Liver (tissue), 9 donors: ENCODE data around the gene LRRC25. TPM values are rescaled to one million over a fixed set of nuclear protein-coding genes. Genes with fewer than 3 reads are reported as not detected.

Experiments
- DNase-seq: peaks from one replicate; pipeline ENCODE4 v3.0.0-alpha.2; 2017; ENCODE audit warnings: low spot score
- H3K27ac ChIP-seq, 2 donors: one replicate each; pipeline ENCODE4 v1.7.0; 2013; ENCODE audit warnings: inconsistent platforms in 2 of 2, low read length in 2 of 2, control low read depth in 1 of 2, low read depth in 1 of 2, mild to moderate bottlenecking in 1 of 2
- H3K27me3 ChIP-seq, 4 donors: one replicate each; pipeline versions ENCODE4 v1.6.1 to v1.7.0; 2013; ENCODE audit warnings: low read length in 3 of 4, inconsistent platforms in 1 of 4, mild to moderate bottlenecking in 1 of 4, moderate library complexity in 1 of 4; ENCODE audit not compliant: control insufficient read depth in 4 of 4, insufficient read depth in 4 of 4
- H3K36me3 ChIP-seq, 4 donors: one replicate each; pipeline versions ENCODE4 v1.6.1 to v1.7.0; 2013; ENCODE audit warnings: low read length in 3 of 4, mild to moderate bottlenecking in 3 of 4, low read depth in 1 of 4, moderate library complexity in 1 of 4; ENCODE audit not compliant: control insufficient read depth in 4 of 4, insufficient read depth in 3 of 4
- H3K4me1 ChIP-seq, 4 donors: one replicate each; pipeline versions ENCODE4 v1.6.1 to v1.7.0; 2013; ENCODE audit warnings: low read length in 3 of 4, mild to moderate bottlenecking in 3 of 4, moderate library complexity in 1 of 4; ENCODE audit not compliant: control insufficient read depth in 4 of 4, insufficient read depth in 4 of 4
- H3K4me3 ChIP-seq, 3 donors: one replicate each; pipeline versions ENCODE4 v1.6.1 to v1.7.0; 2013; ENCODE audit warnings: low read length in 3 of 3, control low read depth in 1 of 3, low read depth in 1 of 3, mild to moderate bottlenecking in 1 of 3
- H3K9ac ChIP-seq, 2 donors: one replicate each; pipeline ENCODE4 v1.7.0; 2013; ENCODE audit warnings: low read length in 2 of 2, mild to moderate bottlenecking in 2 of 2, moderate library complexity in 2 of 2, control low read depth in 1 of 2, low read depth in 1 of 2
- H3K9me3 ChIP-seq, 4 donors: one replicate each; pipeline versions ENCODE4 v1.6.1 to v1.7.0; 2013; ENCODE audit warnings: low read length in 3 of 4; ENCODE audit not compliant: control insufficient read depth in 4 of 4
- EGR1 ChIP-seq, 2 donors: IDR thresholded peaks; 2 replicates each; pipeline ENCODE4 v1.6.1; 2016 to 2018; ENCODE audit warnings: antibody characterized with exemption in 2 of 2, low read depth in 2 of 2
- FOXA1 ChIP-seq: IDR thresholded peaks from 2 replicates; pipeline ENCODE4 v1.6.1; 2016; ENCODE audit warnings: antibody characterized with exemption
- FOXA2 ChIP-seq: IDR thresholded peaks from 2 replicates; pipeline ENCODE4 v1.6.1; 2016; ENCODE audit warnings: antibody characterized with exemption
- GABPA ChIP-seq, 2 donors: IDR thresholded peaks in 1 of 2; conservative IDR thresholded peaks in 1 of 2; 2 replicates each; pipeline ENCODE4 v1.6.1; 2016; ENCODE audit warnings: antibody characterized with exemption in 2 of 2, mild to moderate bottlenecking in 1 of 2, moderate library complexity in 1 of 2
- HNF4A ChIP-seq, 2 donors: conservative IDR thresholded peaks; 2 replicates each; pipeline ENCODE4 v1.6.1; 2016; ENCODE audit warnings: antibody characterized with exemption in 2 of 2, mild to moderate bottlenecking in 2 of 2
- HNF4G ChIP-seq: IDR thresholded peaks from 2 replicates; pipeline ENCODE4 v1.6.1; 2016; ENCODE audit warnings: antibody characterized with exemption
- JUND ChIP-seq, 2 donors: IDR thresholded peaks; 2 replicates each; pipeline ENCODE4 v1.6.1; 2016; ENCODE audit warnings: antibody characterized with exemption in 2 of 2
- NR2F2 ChIP-seq: IDR thresholded peaks from 2 replicates; pipeline ENCODE4 v1.6.1; 2016; ENCODE audit warnings: antibody characterized with exemption
- RAD21 ChIP-seq, 2 donors: IDR thresholded peaks; 2 replicates each; pipeline ENCODE4 v1.6.1; 2016; ENCODE audit warnings: antibody characterized with exemption in 2 of 2, mild to moderate bottlenecking in 2 of 2
- RXRA ChIP-seq, 2 donors: IDR thresholded peaks; 2 replicates each; pipeline ENCODE4 v1.6.1; 2017 to 2018; ENCODE audit warnings: antibody characterized with exemption in 2 of 2, mild to moderate bottlenecking in 1 of 2
- SP1 ChIP-seq: IDR thresholded peaks from 2 replicates; pipeline ENCODE4 v1.6.1; 2018; ENCODE audit warnings: antibody characterized with exemption, mild to moderate bottlenecking
- TAF1 ChIP-seq: conservative IDR thresholded peaks from 2 replicates; pipeline ENCODE4 v1.6.1; 2016; ENCODE audit warnings: antibody characterized with exemption, mild to moderate bottlenecking
- YY1 ChIP-seq: IDR thresholded peaks from 2 replicates; pipeline ENCODE4 v1.6.1; 2016; ENCODE audit warnings: antibody characterized with exemption, mild to moderate bottlenecking
- WGBS: extraction: QIAGEN DNeasy Blood & Tissue Kit; methylation state at CpG from one replicate; pipeline ENCODE4 v1.1.7; 2013; 5-methylcytosine and 5-hydroxymethylcytosine counted together
- polyA plus RNA-seq, 2 donors: library from polyadenylated mRNA; stranded (reverse) in 1 of 2; unstranded in 1 of 2; fragments of 200-250 nt in 1 of 2; fragments of >200 nt in 1 of 2; fragmentation: Nextera tagmentation in 1 of 2; extraction: Ambion mirVana in 1 of 2; gene quantifications; one replicate each; pipeline versions ENCODE4 v1.2.1 to v1.2.3, GENCODE V29; 2013 to 2015
- total RNA-seq, 2 donors: library from RNA; depleted of rRNA; stranded (reverse); fragments of >200 nt; gene quantifications; one replicate each; pipeline ENCODE4 v1.2.3, GENCODE V29; 2014
- TF ChIP-seq, protein P1 (sequence below): IDR thresholded peaks from 2 replicates; pipeline ENCODE4 v1.6.1; 2016; ENCODE audit warnings: antibody characterized with exemption
- TF ChIP-seq, protein P2 (sequence below): fragments of 150-350 bp; IDR thresholded peaks from 2 replicates; pipeline ENCODE4 v1.5.1; 2017; ENCODE audit warnings: improper control_type of control experiment, low read depth, low read length; ENCODE audit not compliant: missing input control
- TF ChIP-seq, protein P3 (sequence below): IDR thresholded peaks from 2 replicates; pipeline ENCODE4 v1.6.1; 2016; ENCODE audit warnings: antibody characterized with exemption, mild to moderate bottlenecking
- TF ChIP-seq, protein P4 (sequence below): IDR thresholded peaks from 2 replicates; pipeline ENCODE4 v1.6.1; 2016; ENCODE audit warnings: antibody characterized with exemption
- donor health status: healthy.
- donor health status: healthy.
- donor health status: healthy.
- donor health status: healthy.
- donor health status: healthy.

LRRC25 gene
- total and polyA plus RNA-seq, 4 donors, result 2.3 to 13.4 (median 6.9) TPM

DNA sequence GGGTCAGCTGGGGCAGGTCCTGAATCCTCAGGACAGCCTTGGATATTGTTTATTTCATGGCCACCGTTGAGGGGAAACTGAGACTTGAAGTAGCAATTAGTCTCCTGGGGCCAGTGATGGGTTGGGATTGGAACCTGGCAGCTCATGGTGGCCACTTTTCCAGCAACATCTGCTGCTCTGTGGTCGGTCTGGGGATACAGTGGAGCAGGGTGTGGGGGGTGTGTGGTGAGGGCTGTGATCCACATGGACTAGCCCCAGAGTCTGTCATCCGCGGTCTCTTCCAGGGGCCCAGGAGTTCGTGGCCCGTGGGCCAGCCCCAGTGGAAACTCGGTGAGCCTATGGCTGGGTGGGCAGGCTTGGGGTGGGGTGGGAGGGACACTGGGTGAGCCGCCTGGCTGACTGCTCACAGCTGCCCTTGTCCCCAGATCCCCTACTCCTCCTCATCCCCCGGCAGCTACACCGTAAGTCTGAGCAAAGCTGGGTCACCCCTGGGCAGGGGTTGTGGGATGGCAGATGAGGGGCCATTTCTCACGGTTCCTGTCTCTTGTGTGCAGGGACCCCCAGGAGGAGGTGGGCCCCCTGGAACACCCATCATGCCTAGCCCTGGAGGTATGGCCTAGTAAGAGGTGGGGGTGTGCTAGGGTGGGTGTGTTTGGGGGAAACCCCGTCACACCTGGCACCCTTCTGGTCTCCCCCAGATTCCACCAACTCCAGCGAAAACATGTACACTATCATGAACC is 35.0 kb upstream of the LRRC25 start:
- 90% methylated on average over 13 of the region's 13 CpGs for WGBS
- no peak overlapping the region for H3K4me3 ChIP-seq
- no peak overlapping the region for H3K9ac ChIP-seq
- TF ChIP-seq SP1 (no peak), HNF4G (no peak), JUND (IDR thresholded peaks at IDR 0.05) (no peak), RAD21 (IDR thresholded peaks at IDR 0.05) (no peak), YY1 (no peak)
- TF ChIP-seq, protein P1, sequence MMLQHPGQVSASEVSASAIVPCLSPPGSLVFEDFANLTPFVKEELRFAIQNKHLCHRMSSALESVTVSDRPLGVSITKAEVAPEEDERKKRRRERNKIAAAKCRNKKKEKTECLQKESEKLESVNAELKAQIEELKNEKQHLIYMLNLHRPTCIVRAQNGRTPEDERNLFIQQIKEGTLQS, result no peak
- TF ChIP-seq, protein P2, sequence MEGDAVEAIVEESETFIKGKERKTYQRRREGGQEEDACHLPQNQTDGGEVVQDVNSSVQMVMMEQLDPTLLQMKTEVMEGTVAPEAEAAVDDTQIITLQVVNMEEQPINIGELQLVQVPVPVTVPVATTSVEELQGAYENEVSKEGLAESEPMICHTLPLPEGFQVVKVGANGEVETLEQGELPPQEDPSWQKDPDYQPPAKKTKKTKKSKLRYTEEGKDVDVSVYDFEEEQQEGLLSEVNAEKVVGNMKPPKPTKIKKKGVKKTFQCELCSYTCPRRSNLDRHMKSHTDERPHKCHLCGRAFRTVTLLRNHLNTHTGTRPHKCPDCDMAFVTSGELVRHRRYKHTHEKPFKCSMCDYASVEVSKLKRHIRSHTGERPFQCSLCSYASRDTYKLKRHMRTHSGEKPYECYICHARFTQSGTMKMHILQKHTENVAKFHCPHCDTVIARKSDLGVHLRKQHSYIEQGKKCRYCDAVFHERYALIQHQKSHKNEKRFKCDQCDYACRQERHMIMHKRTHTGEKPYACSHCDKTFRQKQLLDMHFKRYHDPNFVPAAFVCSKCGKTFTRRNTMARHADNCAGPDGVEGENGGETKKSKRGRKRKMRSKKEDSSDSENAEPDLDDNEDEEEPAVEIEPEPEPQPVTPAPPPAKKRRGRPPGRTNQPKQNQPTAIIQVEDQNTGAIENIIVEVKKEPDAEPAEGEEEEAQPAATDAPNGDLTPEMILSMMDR, result no peak
- H3K9me3 ChIP-seq, result no peaks in the 10 kb centered on the region
- H3K36me3 ChIP-seq, result no peaks in the 10 kb centered on the region
- peaks cover 0 to 18% (median 6%) of the 10 kb centered on the region in 4 donors for H3K4me1 ChIP-seq
- no peak for DNase-seq
- H3K27ac ChIP-seq, result peak overlapping the region in 1 of 2 donors; percentile 28
- H3K27me3 ChIP-seq, result no peaks in the 10 kb centered on the region

DNA sequence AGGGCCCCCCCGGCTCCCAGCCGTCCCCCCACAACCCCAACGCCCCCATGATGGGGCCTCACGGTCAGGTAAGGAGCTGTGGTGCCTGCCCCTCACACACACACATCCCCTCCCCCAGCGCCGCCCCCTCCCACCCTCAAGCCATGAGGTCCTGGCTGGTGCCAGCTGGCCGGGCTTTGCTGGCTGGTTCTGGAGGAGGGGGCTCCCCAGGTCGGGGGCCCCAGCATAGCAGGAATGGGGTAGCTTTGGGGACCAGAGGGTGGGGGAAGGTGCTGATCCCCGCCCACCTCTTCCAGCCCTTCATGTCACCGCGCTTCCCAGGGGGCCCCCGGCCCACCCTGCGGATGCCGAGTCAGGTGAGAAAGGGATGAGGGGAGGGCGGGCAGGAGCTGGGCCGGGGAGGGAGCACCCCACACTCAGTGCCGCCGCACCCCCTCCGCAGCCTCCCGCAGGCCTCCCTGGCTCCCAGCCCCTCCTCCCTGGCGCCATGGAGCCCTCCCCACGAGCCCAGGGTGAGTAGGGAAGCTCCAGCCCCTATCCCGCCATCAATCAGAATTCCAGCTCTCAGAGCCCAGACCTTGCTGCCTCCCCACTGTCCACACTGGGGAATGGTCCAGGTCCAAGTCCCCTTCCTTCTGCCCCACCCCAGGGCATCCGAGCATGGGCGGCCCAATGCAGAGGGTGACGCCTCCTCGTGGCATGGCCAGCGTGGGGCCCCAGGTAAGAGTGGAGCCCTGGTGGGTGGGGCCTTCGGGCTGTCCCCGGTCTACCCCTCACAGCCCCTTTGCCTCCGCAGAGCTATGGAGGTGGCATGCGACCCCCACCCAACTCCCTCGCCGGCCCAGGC is 34.2 kb upstream of the LRRC25 start:
- Histone ChIP-seq H3K9ac (no peak overlapping the region), H3K27ac (no peak overlapping the region), H3K27me3 (no peaks in the 10 kb centered on the region), H3K4me1 (peaks cover 0 to 15% (median 5%) of the 10 kb centered on the region in 4 donors), H3K4me3 (no peak overlapping the region), H3K36me3 (no peaks in the 10 kb centered on the region), H3K9me3 (no peaks in the 10 kb centered on the region)
- TF ChIP-seq EGR1 (IDR thresholded peaks at IDR 0.05; ENCODE audit: low read depth in 2 of 2) (no peak), SP1 (no peak), FOXA1 (no peak), HNF4A (conservative IDR thresholded peaks at IDR 0.05) (no peak), NR2F2 (no peak), GABPA (IDR thresholded peaks at IDR 0.05 in 1 of 2, conservative IDR thresholded peaks at IDR 0.05 in 1 of 2) (no peak), JUND (IDR thresholded peaks at IDR 0.05) (no peak), TAF1 (no peak), HNF4G (no peak), FOXA2 (no peak), RXRA (IDR thresholded peaks at IDR 0.05) (no peak), YY1 (no peak)
- TF ChIP-seq, protein P3, sequence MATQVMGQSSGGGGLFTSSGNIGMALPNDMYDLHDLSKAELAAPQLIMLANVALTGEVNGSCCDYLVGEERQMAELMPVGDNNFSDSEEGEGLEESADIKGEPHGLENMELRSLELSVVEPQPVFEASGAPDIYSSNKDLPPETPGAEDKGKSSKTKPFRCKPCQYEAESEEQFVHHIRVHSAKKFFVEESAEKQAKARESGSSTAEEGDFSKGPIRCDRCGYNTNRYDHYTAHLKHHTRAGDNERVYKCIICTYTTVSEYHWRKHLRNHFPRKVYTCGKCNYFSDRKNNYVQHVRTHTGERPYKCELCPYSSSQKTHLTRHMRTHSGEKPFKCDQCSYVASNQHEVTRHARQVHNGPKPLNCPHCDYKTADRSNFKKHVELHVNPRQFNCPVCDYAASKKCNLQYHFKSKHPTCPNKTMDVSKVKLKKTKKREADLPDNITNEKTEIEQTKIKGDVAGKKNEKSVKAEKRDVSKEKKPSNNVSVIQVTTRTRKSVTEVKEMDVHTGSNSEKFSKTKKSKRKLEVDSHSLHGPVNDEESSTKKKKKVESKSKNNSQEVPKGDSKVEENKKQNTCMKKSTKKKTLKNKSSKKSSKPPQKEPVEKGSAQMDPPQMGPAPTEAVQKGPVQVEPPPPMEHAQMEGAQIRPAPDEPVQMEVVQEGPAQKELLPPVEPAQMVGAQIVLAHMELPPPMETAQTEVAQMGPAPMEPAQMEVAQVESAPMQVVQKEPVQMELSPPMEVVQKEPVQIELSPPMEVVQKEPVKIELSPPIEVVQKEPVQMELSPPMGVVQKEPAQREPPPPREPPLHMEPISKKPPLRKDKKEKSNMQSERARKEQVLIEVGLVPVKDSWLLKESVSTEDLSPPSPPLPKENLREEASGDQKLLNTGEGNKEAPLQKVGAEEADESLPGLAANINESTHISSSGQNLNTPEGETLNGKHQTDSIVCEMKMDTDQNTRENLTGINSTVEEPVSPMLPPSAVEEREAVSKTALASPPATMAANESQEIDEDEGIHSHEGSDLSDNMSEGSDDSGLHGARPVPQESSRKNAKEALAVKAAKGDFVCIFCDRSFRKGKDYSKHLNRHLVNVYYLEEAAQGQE, result no peak
- TF ChIP-seq, protein P4, sequence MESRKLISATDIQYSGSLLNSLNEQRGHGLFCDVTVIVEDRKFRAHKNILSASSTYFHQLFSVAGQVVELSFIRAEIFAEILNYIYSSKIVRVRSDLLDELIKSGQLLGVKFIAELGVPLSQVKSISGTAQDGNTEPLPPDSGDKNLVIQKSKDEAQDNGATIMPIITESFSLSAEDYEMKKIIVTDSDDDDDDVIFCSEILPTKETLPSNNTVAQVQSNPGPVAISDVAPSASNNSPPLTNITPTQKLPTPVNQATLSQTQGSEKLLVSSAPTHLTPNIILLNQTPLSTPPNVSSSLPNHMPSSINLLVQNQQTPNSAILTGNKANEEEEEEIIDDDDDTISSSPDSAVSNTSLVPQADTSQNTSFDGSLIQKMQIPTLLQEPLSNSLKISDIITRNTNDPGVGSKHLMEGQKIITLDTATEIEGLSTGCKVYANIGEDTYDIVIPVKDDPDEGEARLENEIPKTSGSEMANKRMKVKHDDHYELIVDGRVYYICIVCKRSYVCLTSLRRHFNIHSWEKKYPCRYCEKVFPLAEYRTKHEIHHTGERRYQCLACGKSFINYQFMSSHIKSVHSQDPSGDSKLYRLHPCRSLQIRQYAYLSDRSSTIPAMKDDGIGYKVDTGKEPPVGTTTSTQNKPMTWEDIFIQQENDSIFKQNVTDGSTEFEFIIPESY, result no peak
- TF ChIP-seq, protein P2, result no peak
- TF ChIP-seq, protein P1, result no peak
- WGBS, result 91% methylated on average over 34 of the region's 34 CpGs
- no peak for DNase-seq
